HEK293T (cell line): ENCODE data around the gene AGAP3.
A peak's percentile ranks its signal among the peaks of the same experiment; 100 is the strongest.

Experiments
- CTCF ChIA-PET: fragments of 350-600 bp; formaldehyde crosslinking; extraction: SDS; loops from one replicate; lab custom pipeline; 2021; ENCODE audit warnings: antibody characterized with exemption, inconsistent platforms; lab: Yijun Ruan, JAX
- POLR2A ChIA-PET: fragments of 350-600 bp; formaldehyde crosslinking; extraction: SDS; loops from one replicate; lab custom pipeline; 2020; ENCODE audit warnings: antibody characterized with exemption, inconsistent platforms; lab: Yijun Ruan, JAX
- DNase-seq: peaks from one replicate; pipeline ENCODE4 v3.0.0; 2012; ENCODE audit warnings: mixed read lengths; ENCODE audit errors: extremely low spot score
- ARNT ChIP-seq: fragments of 450-650 bp; IDR thresholded peaks from 2 replicates; pipeline ENCODE4 v1.6.1; 2017; ENCODE audit warnings: mild to moderate bottlenecking
- BHLHE40 ChIP-seq: fragments of 450-650 bp; IDR thresholded peaks from 2 replicates; pipeline ENCODE4 v1.6.1; 2016; ENCODE audit warnings: mild to moderate bottlenecking, moderate library complexity, borderline replicate concordance
- CTBP1 ChIP-seq: fragments of 450-650 bp; IDR thresholded peaks from 2 replicates; pipeline ENCODE4 v1.6.1; 2016; ENCODE audit warnings: borderline replicate concordance
- ELF4 ChIP-seq: fragments of 450-650 bp; IDR thresholded peaks from 2 replicates; pipeline ENCODE4 v1.6.1; 2017; ENCODE audit warnings: antibody characterized with exemption
- FOXA1 ChIP-seq: fragments of 450-650 bp; IDR thresholded peaks from 2 replicates; pipeline ENCODE4 v1.6.1; 2016; ENCODE audit warnings: mild to moderate bottlenecking
- FOXK2 ChIP-seq: fragments of 450-650 bp; IDR thresholded peaks from 2 replicates; pipeline ENCODE4 v1.6.1; 2016; ENCODE audit warnings: mild to moderate bottlenecking
- FOXM1 ChIP-seq: fragments of 450-650 bp; IDR thresholded peaks from 2 replicates; pipeline ENCODE4 v1.6.1; 2017; ENCODE audit warnings: mild to moderate bottlenecking, borderline replicate concordance
- HDGF ChIP-seq: fragments of 450-650 bp; IDR thresholded peaks from 2 replicates; pipeline ENCODE4 v1.6.1; 2017; ENCODE audit warnings: antibody characterized with exemption, borderline replicate concordance
- L3MBTL2 ChIP-seq: fragments of 450-650 bp; conservative IDR thresholded peaks from 2 replicates; pipeline ENCODE4 v1.6.1; 2016; ENCODE audit warnings: mild to moderate bottlenecking
- LEF1 ChIP-seq: fragments of 450-650 bp; IDR thresholded peaks from 2 replicates; pipeline ENCODE4 v1.6.1; 2017; ENCODE audit warnings: mild to moderate bottlenecking, borderline replicate concordance
- NFRKB ChIP-seq: fragments of 450-650 bp; IDR thresholded peaks from 2 replicates; pipeline ENCODE4 v1.6.1; 2016; ENCODE audit warnings: mild to moderate bottlenecking, moderate library complexity
- SP1 ChIP-seq: fragments of 450-650 bp; IDR thresholded peaks from 2 replicates; pipeline ENCODE4 v1.6.1; 2017
- SUZ12 ChIP-seq: fragments of 450-650 bp; IDR thresholded peaks from 2 replicates; pipeline ENCODE4 v1.6.1; 2016; ENCODE audit warnings: mild to moderate bottlenecking
- TARDBP ChIP-seq: fragments of 450-650 bp; IDR thresholded peaks from 2 replicates; pipeline ENCODE4 v1.6.1; 2016
- ZNF384 ChIP-seq: fragments of 450-650 bp; IDR thresholded peaks from 2 replicates; pipeline ENCODE4 v1.6.1; 2016
- TF ChIP-seq, protein P1 (sequence below): fragments of 450-650 bp; IDR thresholded peaks from 2 replicates; pipeline ENCODE4 v1.6.1; 2016

AGAP3 gene

DNA sequence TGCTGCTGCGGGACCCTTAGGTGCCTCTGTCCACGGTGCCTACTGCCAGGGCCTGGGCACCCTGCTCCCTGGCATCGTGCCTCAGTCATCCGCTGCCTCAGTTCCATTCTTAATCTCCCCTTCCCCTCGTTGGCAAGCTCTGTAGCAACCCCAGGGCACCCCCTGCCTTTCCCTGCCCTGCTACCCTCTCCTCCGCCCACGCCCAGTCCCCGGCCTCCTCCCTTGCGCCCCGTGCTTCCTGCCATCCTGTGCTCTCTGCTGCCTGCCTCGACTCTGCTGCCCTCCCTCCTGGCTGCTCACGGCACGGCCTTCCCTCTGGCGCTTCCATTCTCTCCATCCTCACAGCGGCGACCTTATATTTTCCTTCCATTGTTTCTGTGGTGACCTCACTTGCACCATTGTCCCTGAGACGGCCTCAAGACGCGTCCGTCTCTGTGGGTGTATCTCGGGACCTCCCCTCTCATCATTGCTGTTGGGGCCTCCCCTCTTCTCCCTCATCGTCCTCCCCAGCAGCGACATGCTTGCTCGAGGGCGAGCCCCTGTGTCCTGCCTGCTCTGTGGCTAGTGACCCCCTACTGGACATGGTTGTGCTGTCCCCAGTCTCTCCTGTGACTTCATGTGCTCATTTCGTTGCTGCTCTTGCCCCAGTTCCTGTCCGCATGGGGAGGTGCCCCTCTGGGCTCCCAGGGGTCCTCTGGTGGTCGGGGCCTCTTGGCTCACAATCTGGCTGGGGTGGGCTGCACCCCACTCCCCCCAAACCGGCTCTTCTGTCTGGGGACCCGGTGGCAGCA, 35.3 kb downstream of the AGAP3 start:
- no peak for TF ChIP-seq CTBP1
- TF ChIP-seq FOXM1, result no peak
- TF ChIP-seq ARNT, result no peak
- no peak for TF ChIP-seq SUZ12
- TF ChIP-seq LEF1, result no peak
- TF ChIP-seq ZNF384, result no peak
- TF ChIP-seq ELF4, result no peak
- TF ChIP-seq L3MBTL2, result no peak
- no peak for TF ChIP-seq SP1
- TF ChIP-seq BHLHE40, result no peak
- TF ChIP-seq NFRKB, result no peak
- ChIA-PET CTCF (interaction anchor here (0.9 to 1.3 kb wide), 2 partner anchors 9 to 11 kb away, joined by 3 to 5 read pairs; no protein-coding TSS in a partner anchor), POLR2A (no interaction called here)
- DNase-seq, result no peak

DNA sequence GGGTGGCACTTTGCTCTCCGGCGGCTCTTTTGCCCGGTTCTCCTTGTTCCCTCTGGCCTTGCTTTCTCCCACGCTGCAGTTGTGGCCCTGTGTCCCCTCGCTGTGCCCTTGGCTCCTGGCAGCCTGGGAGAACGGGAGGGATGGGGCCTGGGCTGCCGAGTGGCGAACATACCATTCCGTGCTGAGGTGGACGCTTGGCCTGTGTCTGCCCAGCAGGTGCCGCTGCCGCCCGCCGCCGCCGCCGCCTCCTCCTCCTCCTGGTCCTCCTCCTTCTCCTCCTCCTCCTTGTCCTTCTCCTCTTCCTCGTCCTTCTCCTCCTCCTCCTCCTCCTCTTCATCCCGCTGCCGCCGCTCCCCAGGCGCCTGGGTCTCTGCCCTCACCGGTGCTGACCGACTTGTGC, 36.0 kb downstream of the AGAP3 start:
- ChIA-PET CTCF (no interaction called here), POLR2A (interaction anchor here (0.7 kb wide), 1 partner anchor 94 kb away, joined by 5 read pairs; the partner anchor contains the start of gene ABCB8)
- TF ChIP-seq NFRKB, result no peak
- TF ChIP-seq BHLHE40, result no peak
- TF ChIP-seq SUZ12, result no peak
- TF ChIP-seq FOXA1, result no peak
- TF ChIP-seq ARNT, result no peak
- TF ChIP-seq L3MBTL2, result no peak
- TF ChIP-seq CTBP1, result no peak
- TF ChIP-seq, protein P1, sequence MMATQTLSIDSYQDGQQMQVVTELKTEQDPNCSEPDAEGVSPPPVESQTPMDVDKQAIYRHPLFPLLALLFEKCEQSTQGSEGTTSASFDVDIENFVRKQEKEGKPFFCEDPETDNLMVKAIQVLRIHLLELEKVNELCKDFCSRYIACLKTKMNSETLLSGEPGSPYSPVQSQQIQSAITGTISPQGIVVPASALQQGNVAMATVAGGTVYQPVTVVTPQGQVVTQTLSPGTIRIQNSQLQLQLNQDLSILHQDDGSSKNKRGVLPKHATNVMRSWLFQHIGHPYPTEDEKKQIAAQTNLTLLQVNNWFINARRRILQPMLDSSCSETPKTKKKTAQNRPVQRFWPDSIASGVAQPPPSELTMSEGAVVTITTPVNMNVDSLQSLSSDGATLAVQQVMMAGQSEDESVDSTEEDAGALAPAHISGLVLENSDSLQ, result no peak
- TF ChIP-seq LEF1, result no peak
- TF ChIP-seq FOXM1, result no peak
- TF ChIP-seq HDGF, result no peak
- TF ChIP-seq ELF4, result no peak
- DNase-seq, result no peak

DNA sequence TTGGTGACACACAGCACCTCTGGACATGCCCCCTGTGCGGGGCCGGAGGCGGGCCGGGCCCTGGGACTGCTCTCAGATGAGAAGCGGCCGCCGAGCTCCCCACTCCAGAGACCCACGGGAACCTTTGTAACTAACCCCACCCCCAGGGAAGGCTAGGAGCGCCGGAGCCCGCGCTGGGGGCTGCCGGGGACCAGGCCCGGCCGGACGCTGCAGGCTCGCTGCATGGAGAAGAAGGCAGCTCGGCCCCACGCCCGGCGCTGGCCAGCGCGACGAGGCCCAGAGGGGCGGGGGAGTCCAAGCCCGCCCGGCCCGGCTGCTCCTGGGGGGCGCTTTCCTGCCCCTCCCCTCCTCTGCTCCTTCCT, 36.5 kb downstream of the AGAP3 start:
- DNase-seq, result no peak
- POLR2A ChIA-PET, result interaction anchor here (0.7 kb wide), 1 partner anchor 95 kb away, joined by 5 read pairs; the partner anchor contains the start of gene ABCB8
- TF ChIP-seq NFRKB (no peak), ZNF384 (no peak), TARDBP (no peak), L3MBTL2 (no peak), CTBP1 (no peak), LEF1 (no peak), SP1 (no peak), FOXK2 (no peak), SUZ12 (no peak), HDGF (no peak), FOXM1 (no peak), ARNT (no peak), BHLHE40 (no peak), FOXA1 (no peak), ELF4 (no peak)
- TF ChIP-seq, protein P1, result no peak
- CTCF ChIA-PET, result interaction anchor here (1.9 kb wide), 1 partner anchor 11 kb away, joined by 4 read pairs; no protein-coding TSS in a partner anchor

DNA sequence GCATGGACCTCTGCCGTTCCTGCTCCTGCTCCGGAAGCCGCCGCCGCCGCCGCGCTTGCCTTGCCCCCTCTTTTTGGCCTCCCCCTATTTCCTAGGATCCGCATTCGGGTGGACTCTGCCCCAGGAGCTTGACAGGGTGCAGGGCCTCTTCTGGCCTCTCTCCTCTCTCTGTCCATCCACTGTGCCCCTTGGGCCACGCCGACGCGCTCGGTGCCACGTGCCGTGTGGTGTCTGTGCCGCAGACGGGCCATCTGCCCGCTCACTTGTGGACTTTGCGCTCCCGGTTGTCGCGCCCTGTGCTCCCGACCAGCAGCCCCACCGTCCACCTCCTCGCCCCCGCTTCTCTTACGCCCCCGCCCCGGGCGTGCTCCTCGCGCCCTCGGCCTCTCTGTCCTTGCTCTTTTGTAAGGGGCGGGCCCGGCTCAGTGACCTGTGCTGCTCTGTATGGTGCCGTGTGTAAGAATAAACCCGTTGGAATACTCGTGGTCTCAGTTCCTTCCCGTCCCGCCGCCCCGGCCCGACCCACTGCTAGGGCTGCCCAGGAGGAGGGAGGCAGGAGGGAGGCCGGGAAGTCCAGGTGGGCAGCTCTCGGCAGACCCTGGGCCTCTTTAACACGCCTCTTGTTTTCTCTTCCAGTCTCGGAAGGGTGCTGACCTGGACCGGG, 37.0 kb downstream of the AGAP3 start:
- TF ChIP-seq HDGF (no peak), SP1 (no peak), ZNF384 (no peak), FOXA1 (no peak)
- TF ChIP-seq, protein P1, result no peak
- DNase-seq, result no peak
- ChIA-PET POLR2A (interaction anchor here (0.6 to 1.0 kb wide), 4 partner anchors 43 to 109 kb away, joined by 3 to 4 read pairs (median 3); partner anchors contain the start of genes ABCF2, CHPF2 and GBX1), CTCF (interaction anchor here (0.6 to 1.9 kb wide), 16 partner anchors 9 to 121 kb away, joined by 3 to 10 read pairs (median 6); partner anchors contain the start of gene GBX1)

DNA sequence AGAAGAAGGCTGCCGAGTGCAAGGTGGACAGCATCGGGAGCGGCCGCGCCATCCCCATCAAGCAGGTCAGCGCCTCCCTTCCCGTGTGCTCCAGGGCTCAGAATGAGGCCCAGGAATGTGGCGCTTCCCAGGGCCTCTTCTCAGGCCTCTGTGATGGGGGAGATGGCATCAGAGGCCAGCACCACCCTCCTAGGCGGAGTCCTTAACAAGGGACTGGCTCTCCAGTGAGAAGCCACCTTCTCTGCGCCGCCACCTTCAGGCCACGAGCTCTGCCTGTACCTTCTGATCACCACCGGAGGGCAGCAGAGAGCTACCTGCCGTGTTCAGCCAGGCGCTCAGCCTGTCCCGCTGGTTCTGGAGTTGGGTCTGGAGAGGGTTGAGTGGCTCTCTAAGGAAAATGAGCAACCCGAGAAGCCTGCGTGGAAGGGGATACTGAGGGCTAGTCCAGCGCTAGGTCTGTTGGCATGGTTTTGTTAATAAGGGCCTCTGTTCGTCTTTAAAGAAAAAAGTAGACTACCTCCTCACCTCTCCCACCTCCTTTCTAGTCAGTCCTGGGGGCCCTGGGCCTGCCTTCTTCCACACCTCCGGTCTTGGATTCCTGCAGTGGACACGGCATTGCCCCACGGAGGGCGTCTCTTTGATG, 37.7 kb downstream of the AGAP3 start:
- ChIA-PET POLR2A (interaction anchor here (0.6 to 1.0 kb wide), 5 partner anchors 33 to 108 kb away, joined by 3 to 4 read pairs (median 3); partner anchors contain the start of genes ABCF2, CHPF2 and GBX1), CTCF (interaction anchor here (0.6 to 1.9 kb wide), 23 partner anchors 9 to 1201 kb away, joined by 3 to 10 read pairs (median 4); partner anchors contain the start of gene GBX1)
- peak; percentile 99 for DNase-seq
- TF ChIP-seq TARDBP, result no peak
- no peak for TF ChIP-seq CTBP1
- peak; percentile 45; the same call in 1 of the 2 replicates for TF ChIP-seq ARNT
- no peak for TF ChIP-seq L3MBTL2
- TF ChIP-seq SUZ12, result no peak
- TF ChIP-seq HDGF, result peak; percentile 86; the same call in 1 of the 2 replicates
